SIG-M5 treated with dmso at 0.1 percent for 504 hours (cell line): ENCODE data around the gene NEK11.

Experiments used
- DNase-seq: peaks from one replicate; lab custom pipeline; 2025; ENCODE audit not compliant: unreplicated experiment; lab: John Stamatoyannopoulos, UW

NEK11 gene

DNA sequence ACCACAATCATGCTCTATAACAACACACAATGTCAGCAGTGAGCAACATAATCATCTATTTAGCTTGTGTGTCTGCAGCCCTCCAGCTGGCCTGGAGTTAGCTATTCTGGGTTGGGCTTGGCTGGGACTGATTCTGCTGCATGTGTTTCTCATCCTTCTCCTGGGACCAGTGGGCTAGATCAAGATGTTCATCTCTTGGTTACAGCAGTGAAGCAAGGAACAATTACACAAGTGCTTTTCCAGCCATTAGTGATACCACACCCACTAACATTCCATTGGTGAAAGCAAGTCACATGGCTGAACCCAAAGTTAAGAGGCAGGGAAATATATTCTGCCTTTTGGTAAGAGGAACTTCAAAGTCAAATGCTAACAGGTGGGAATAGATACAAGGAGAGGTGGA lies 369.5 kb downstream of the NEK11 start:
- DNase-seq, result no peak

DNA sequence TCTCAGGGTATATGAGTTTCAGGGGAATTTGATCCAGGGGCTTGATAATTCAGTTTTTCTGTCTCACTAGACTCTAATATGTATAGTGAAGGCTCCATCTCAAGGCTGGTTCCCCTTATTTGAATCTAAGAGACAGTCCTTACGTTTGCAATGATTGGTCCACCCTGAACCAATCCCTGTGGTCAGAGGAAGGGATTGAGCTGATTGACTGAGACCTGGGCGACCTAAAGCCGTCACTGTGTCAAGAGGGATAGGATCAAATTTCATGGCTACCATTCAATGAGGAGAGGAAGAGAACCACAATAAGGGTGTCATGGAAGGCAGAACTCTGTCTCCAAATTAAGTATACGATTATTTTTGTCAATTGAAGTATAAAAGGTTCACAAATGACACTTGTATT lies 371.2 kb downstream of the NEK11 start:
- DNase-seq, result no peak
